ENCODE data around the gene ZC3HAV1.

DNA sequence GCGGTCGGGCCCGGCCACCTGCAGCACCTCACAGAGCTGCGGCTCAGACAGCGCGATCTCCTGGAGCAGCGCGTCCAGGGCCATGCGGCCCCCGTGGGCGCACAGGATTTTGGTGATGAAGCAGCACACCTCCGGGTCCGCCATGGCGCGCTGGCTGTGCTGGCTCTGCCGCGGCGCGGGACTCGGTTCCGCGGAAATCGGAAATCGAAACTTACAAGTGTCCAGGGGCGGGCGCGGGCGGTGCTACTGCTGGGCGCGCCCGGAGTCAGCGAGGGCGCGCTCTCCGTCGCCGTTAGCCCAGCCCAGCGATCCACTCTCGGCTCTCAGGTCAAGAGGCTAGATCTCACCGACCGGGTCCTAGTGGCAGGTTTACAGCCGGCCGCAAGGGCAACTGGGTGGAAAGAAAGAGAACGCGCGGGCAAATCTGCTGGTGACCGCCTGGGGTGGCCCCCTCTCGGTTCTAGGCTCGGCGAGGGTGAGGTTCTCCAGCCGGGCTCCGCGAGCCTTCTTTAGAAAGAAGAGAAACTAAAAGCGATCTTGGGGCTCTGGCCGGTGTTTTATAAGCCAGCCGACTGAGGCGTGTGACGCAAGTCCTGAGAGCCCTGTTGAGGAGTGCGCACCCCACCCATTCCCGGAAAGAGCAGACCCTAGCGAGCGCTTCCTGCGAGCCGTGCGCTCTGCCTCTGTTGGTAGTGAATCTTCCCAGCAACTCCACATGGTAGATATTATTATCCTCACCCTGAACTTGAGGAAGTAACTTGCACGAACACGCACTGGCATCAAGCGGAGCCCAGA is at the start of gene ZC3HAV1:
- TF ChIP-seq POLR2AphosphoS5 (IDR thresholded peaks at IDR 0.05; ENCODE audit: low read depth, low read length) (peak; percentile 94), FOSL2 (IDR thresholded peaks at IDR 0.05; ENCODE audit: borderline replicate concordance, low read depth) (no peak), RXRA (IDR thresholded peaks at IDR 0.05; ENCODE audit: borderline replicate concordance, low read depth) (no peak), CHD2 (IDR thresholded peaks at IDR 0.05; ENCODE audit: low read length, partially characterized antibody) (peak; percentile 41), RCOR1 (IDR thresholded peaks at IDR 0.05; ENCODE audit: low read length) (peak; percentile 5), YY1 (IDR thresholded peaks at IDR 0.05; ENCODE audit: low read depth) (peak; percentile 71; the same call in 1 of the 2 replicates), NRF1 (IDR thresholded peaks at IDR 0.05; ENCODE audit: low read depth, low read length) (0 out of 2 replicates have a peak, but pooled peaks have one; percentile 11)
- TF ChIP-seq, protein P1, sequence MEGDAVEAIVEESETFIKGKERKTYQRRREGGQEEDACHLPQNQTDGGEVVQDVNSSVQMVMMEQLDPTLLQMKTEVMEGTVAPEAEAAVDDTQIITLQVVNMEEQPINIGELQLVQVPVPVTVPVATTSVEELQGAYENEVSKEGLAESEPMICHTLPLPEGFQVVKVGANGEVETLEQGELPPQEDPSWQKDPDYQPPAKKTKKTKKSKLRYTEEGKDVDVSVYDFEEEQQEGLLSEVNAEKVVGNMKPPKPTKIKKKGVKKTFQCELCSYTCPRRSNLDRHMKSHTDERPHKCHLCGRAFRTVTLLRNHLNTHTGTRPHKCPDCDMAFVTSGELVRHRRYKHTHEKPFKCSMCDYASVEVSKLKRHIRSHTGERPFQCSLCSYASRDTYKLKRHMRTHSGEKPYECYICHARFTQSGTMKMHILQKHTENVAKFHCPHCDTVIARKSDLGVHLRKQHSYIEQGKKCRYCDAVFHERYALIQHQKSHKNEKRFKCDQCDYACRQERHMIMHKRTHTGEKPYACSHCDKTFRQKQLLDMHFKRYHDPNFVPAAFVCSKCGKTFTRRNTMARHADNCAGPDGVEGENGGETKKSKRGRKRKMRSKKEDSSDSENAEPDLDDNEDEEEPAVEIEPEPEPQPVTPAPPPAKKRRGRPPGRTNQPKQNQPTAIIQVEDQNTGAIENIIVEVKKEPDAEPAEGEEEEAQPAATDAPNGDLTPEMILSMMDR (IDR thresholded peaks at IDR 0.05): no peak; the same call in 1 of the 2 replicates
- TF ChIP-seq, protein P2, sequence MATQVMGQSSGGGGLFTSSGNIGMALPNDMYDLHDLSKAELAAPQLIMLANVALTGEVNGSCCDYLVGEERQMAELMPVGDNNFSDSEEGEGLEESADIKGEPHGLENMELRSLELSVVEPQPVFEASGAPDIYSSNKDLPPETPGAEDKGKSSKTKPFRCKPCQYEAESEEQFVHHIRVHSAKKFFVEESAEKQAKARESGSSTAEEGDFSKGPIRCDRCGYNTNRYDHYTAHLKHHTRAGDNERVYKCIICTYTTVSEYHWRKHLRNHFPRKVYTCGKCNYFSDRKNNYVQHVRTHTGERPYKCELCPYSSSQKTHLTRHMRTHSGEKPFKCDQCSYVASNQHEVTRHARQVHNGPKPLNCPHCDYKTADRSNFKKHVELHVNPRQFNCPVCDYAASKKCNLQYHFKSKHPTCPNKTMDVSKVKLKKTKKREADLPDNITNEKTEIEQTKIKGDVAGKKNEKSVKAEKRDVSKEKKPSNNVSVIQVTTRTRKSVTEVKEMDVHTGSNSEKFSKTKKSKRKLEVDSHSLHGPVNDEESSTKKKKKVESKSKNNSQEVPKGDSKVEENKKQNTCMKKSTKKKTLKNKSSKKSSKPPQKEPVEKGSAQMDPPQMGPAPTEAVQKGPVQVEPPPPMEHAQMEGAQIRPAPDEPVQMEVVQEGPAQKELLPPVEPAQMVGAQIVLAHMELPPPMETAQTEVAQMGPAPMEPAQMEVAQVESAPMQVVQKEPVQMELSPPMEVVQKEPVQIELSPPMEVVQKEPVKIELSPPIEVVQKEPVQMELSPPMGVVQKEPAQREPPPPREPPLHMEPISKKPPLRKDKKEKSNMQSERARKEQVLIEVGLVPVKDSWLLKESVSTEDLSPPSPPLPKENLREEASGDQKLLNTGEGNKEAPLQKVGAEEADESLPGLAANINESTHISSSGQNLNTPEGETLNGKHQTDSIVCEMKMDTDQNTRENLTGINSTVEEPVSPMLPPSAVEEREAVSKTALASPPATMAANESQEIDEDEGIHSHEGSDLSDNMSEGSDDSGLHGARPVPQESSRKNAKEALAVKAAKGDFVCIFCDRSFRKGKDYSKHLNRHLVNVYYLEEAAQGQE (IDR thresholded peaks at IDR 0.05; ENCODE audit: low read depth, low read length): peak; percentile 3; the same call in 1 of the 2 replicates
- TF ChIP-seq, protein P3, sequence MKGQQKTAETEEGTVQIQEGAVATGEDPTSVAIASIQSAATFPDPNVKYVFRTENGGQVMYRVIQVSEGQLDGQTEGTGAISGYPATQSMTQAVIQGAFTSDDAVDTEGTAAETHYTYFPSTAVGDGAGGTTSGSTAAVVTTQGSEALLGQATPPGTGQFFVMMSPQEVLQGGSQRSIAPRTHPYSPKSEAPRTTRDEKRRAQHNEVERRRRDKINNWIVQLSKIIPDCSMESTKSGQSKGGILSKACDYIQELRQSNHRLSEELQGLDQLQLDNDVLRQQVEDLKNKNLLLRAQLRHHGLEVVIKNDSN (IDR thresholded peaks at IDR 0.05; ENCODE audit: borderline replicate concordance, low read depth): 0 out of 2 replicates have a peak, but pooled peaks have one; percentile 27

Measured in SK-N-SH (cell line).